HFFc6 (cell line): ENCODE data around the gene XG. TPM values are rescaled to one million over a fixed set of nuclear protein-coding genes. Genes with fewer than 3 reads are reported as not detected.

Experiments
- DNase-seq: peaks from one replicate; pipeline ENCODE4 v3.0.0-alpha.2; 2018
- H3K27ac Mint-ChIP-seq: 2 replicates; pipeline ENCODE4 v1.8.0; 2020; ENCODE audit warnings: mild to moderate bottlenecking, mixed read lengths
- H3K27me3 Mint-ChIP-seq: 2 replicates; pipeline ENCODE4 v1.8.0; 2021; ENCODE audit warnings: mild to moderate bottlenecking, moderate library complexity, mixed read lengths; ENCODE audit not compliant: insufficient read depth
- H3K36me3 Mint-ChIP-seq: 2 replicates; pipeline ENCODE4 v1.8.0; 2021; ENCODE audit warnings: low read depth, mixed read lengths
- H3K4me1 Mint-ChIP-seq: 2 replicates; pipeline ENCODE4 v1.8.0; 2020; ENCODE audit warnings: low read depth, mixed read lengths
- H3K4me3 Mint-ChIP-seq: 2 replicates; pipeline ENCODE4 v1.8.0; 2020; ENCODE audit warnings: mild to moderate bottlenecking, moderate library complexity, mixed read lengths
- H3K9me3 Mint-ChIP-seq: 2 replicates; pipeline ENCODE4 v1.8.0; 2020; ENCODE audit warnings: mild to moderate bottlenecking, mixed read lengths
- CTCF ChIP-seq: fragments of 200-600 bp; sonication (generic); IDR thresholded peaks from 2 replicates; pipeline ENCODE4 v1.5.0; 2021; ENCODE audit warnings: antibody characterized with exemption, mild to moderate bottlenecking
- total RNA-seq, 6 experiments: library from RNA; stranded (reverse); fragmentation: NEBNext Ultra II Directional; extraction: Animal tissue kit (Norgen Biotek cat#: 25700); gene quantifications; 2 replicates in 1 of 6; 3 replicates in 5 of 6; pipeline ENCODE4 v1.2.3, GENCODE V29; 2021

The XG gene
- total RNA-seq, 6 experiments from 2014 or later = 0.07 to 0.48 (median 0.31) TPM; not detected in 1

GRCh38 chrX:2708592-2709188 lies 43.1 kb upstream of the XG start:
- H3K9me3 Mint-ChIP-seq = no peaks in the 10 kb centered on the region
- H3K27me3 Mint-ChIP-seq = peaks cover 9% of the 10 kb centered on the region
- H3K27ac Mint-ChIP-seq = peak overlapping the region; percentile 97
- peaks cover 69% of the 10 kb centered on the region for H3K4me1 Mint-ChIP-seq
- H3K36me3 Mint-ChIP-seq = peaks cover 28% of the 10 kb centered on the region
- no peak for DNase-seq
- H3K4me3 Mint-ChIP-seq = peak overlapping the region; percentile 84
- TF ChIP-seq CTCF = no peak

DNA sequence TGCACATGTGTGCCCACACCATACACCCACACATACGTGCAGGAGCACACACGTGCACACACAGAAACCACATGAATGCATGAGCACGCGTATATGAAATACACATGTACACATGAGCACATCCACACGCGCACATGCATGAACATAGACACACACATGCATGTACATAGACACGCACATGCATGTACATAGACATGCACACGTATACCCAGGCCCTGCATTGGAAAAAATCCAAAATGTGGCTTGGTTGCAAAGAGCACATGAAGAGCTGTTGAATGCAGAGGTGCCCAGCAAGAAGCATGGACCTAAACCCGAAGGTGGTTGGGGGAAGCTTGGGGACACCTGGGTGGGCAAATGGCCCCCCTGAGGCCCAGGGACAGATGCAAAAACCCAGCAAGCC lies 42.3 kb upstream of the XG start:
- TF ChIP-seq CTCF = no peak
- Mint-ChIP-seq H3K9me3 (no peaks in the 10 kb centered on the region), H3K4me3 (peak overlapping the region; percentile 84), H3K27ac (peak overlapping the region; percentile 97), H3K4me1 (peaks cover 60% of the 10 kb centered on the region), H3K27me3 (peaks cover 10% of the 10 kb centered on the region), H3K36me3 (peaks cover 22% of the 10 kb centered on the region)
- DNase-seq = no peak

- no peak for TF ChIP-seq CTCF
- H3K4me1 Mint-ChIP-seq = peaks cover 54% of the 10 kb centered on the region
Measured at GRCh38 chrX:2710041-2710840, 41.6 kb upstream of the XG start.

DNA sequence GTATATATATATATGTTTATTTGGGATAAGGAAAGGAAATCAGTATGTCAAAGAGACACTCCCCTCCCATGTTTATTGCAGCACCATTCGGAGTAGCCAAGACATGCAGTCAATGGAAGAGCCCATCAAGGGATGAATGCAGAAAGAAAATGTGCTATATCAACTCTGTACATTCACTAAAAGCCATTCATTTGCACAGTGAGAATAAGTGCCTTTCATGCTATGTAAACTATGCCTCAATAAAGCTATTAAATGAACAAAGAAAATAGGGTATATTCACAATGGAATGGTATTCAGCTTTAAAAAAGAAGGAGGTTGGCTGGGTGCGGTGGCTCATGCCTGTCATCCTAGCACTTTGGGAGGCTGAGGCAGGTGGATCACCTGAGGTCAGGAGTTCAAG lies 40.4 kb upstream of the XG start:
- no peak for TF ChIP-seq CTCF
- peaks cover 10% of the 10 kb centered on the region for H3K27me3 Mint-ChIP-seq
- DNase-seq = no peak
- H3K9me3 Mint-ChIP-seq = no peaks in the 10 kb centered on the region
- peaks cover 44% of the 10 kb centered on the region for H3K4me1 Mint-ChIP-seq
- H3K36me3 Mint-ChIP-seq = peaks cover 22% of the 10 kb centered on the region
- H3K27ac Mint-ChIP-seq = peak overlapping the region; percentile 42
- H3K4me3 Mint-ChIP-seq = no peak overlapping the region

More at GRCh38 chrX:2710041-2710840, 41.6 kb upstream of the XG start:
- H3K36me3 Mint-ChIP-seq = peaks cover 19% of the 10 kb centered on the region
- H3K27me3 Mint-ChIP-seq = peaks cover 10% of the 10 kb centered on the region
- peak overlapping the region; percentile 84 for H3K4me3 Mint-ChIP-seq
- H3K9me3 Mint-ChIP-seq = no peaks in the 10 kb centered on the region
- H3K27ac Mint-ChIP-seq = peak overlapping the region; percentile 97
- peak; percentile 92 for DNase-seq

DNA sequence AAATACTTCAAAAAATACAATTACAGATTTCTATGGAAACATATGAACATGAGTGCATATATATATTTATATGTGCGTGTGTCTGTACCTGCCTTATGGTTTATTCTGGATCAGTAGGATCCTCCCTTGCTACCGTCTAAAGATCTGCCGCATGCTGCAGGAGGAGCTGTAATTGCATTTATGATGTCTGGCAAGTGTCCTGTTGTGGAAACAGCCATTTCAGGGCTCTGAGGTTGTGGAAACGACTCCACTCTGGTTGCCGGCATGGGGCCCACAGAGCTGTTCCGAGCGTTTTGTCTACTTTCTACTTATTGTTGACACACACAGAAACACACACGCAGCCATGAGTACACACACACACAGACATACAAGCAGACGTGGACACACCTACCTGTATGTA lies 39.4 kb upstream of the XG start:
- Mint-ChIP-seq H3K27me3 (peaks cover 10% of the 10 kb centered on the region), H3K4me1 (peaks cover 35% of the 10 kb centered on the region), H3K4me3 (no peak overlapping the region), H3K27ac (no peak overlapping the region), H3K36me3 (peaks cover 26% of the 10 kb centered on the region), H3K9me3 (no peaks in the 10 kb centered on the region)
- no peak for TF ChIP-seq CTCF
- DNase-seq = no peak
